Vagina (tissue), 2 donors: Measurements from ENCODE around the gene MCRS1. TPM values are rescaled to one million over a fixed set of nuclear protein-coding genes. Genes with fewer than 3 reads are reported as not detected.

Experiments used
- DNase-seq, 2 donors: peaks; one replicate each; pipeline ENCODE4 v3.0.0-alpha.2; 2017; ENCODE audit errors: extremely low spot score in 2 of 2
- H3K27ac ChIP-seq: fragments of 200-600 bp; sonication (generic); one replicate; pipeline ENCODE4 v1.5.1; 2019
- H3K27me3 ChIP-seq: fragments of 200-600 bp; sonication (generic); one replicate; pipeline ENCODE4 v1.5.1; 2019
- H3K36me3 ChIP-seq, 2 donors: fragments of 200-600 bp; sonication (generic); one replicate each; pipeline ENCODE4 v1.5.1; 2017 to 2019
- H3K4me1 ChIP-seq: fragments of 200-600 bp; sonication (generic); one replicate; pipeline ENCODE4 v1.5.1; 2019
- H3K4me3 ChIP-seq, 2 donors: fragments of 200-600 bp; sonication (generic); 1 replicate in 1 of 2; 2 replicates in 1 of 2; pipeline ENCODE4 v1.5.1; 2016 to 2019
- H3K9me3 ChIP-seq: fragments of 200-600 bp; sonication (generic); one replicate; pipeline ENCODE4 v1.5.1; 2019
- CTCF ChIP-seq, 3 experiments: fragments of 450-650 bp in 2 of 3; fragments of 200-600 bp in 1 of 3; sonication (generic) in 1 of 3; IDR thresholded peaks; one replicate each; pipeline ENCODE4 v1.5.1; 2017 to 2019; ENCODE audit warnings: antibody characterized with exemption in 3 of 3, mild to moderate bottlenecking in 2 of 3, moderate library complexity in 2 of 3
- POLR2A ChIP-seq, 2 donors: fragments of 450-650 bp; IDR thresholded peaks; one replicate each; pipeline ENCODE4 v1.6.1; 2017; ENCODE audit warnings: antibody characterized with exemption in 2 of 2, mild to moderate bottlenecking in 2 of 2, moderate library complexity in 2 of 2
- POLR2AphosphoS5 ChIP-seq, 2 donors: sonication (generic); formaldehyde crosslinking; IDR thresholded peaks; one replicate each; pipeline ENCODE4 v1.9.0; 2017; ENCODE audit warnings: antibody characterized with exemption in 2 of 2, mild to moderate bottlenecking in 2 of 2, low read depth in 1 of 2; ENCODE audit not compliant: insufficient read depth in 1 of 2
- intact Hi-C: fragments of 100-400 bp; cut with DNase I; formaldehyde crosslinking; loops from one replicate; pipeline ENCODE4 v1.15.1; 2023
- total RNA-seq: library from RNA; depleted of rRNA; stranded (reverse); fragments of >200 nt; gene quantifications from one replicate; pipeline ENCODE4 v1.2.3, GENCODE V29; 2016

The MCRS1 gene
- total RNA-seq, 1 donor from 2014 or later, result 40.8 TPM

GRCh38 chr12:49559011-49559675 lies 8.8 kb downstream of the MCRS1 start:
- TF ChIP-seq POLR2A (IDR thresholded peaks at IDR 0.05), result no peak
- no peak for TF ChIP-seq CTCF (IDR thresholded peaks at IDR 0.05)
- no peak for TF ChIP-seq POLR2AphosphoS5 (IDR thresholded peaks at IDR 0.05; ENCODE audit: insufficient read depth in 1 of 2, low read depth in 1 of 2)
- Histone ChIP-seq H3K27ac (no peak overlapping the region), H3K9me3 (no peaks in the 10 kb centered on the region), H3K36me3 (peaks cover 0 to 70% of the 10 kb centered on the region in 2 donors), H3K4me1 (no peaks in the 10 kb centered on the region), H3K27me3 (no peaks in the 10 kb centered on the region), H3K4me3 (no peak overlapping the region)
- no peak for DNase-seq
- intact Hi-C loops, result no loop called here

GRCh38 chr12:49558526-49558925 lies 9.4 kb downstream of the MCRS1 start:
- Histone ChIP-seq H3K27me3 (no peaks in the 10 kb centered on the region), H3K4me3 (no peak overlapping the region), H3K4me1 (no peaks in the 10 kb centered on the region), H3K9me3 (no peaks in the 10 kb centered on the region), H3K36me3 (peaks cover 0 to 64% of the 10 kb centered on the region in 2 donors), H3K27ac (no peak overlapping the region)
- no peak for DNase-seq
- TF ChIP-seq CTCF (IDR thresholded peaks at IDR 0.05) (no peak), POLR2AphosphoS5 (IDR thresholded peaks at IDR 0.05; ENCODE audit: insufficient read depth in 1 of 2, low read depth in 1 of 2) (no peak), POLR2A (IDR thresholded peaks at IDR 0.05) (no peak)
- intact Hi-C loops, result no loop called here

- H3K4me1 ChIP-seq, result no peaks in the 10 kb centered on the region
- no peak overlapping the region for H3K4me3 ChIP-seq
- peaks cover 0 to 57% of the 10 kb centered on the region in 2 donors for H3K36me3 ChIP-seq
- intact Hi-C loops, result no loop called here
- H3K9me3 ChIP-seq, result no peaks in the 10 kb centered on the region
- H3K27ac ChIP-seq, result no peak overlapping the region
- no peaks in the 10 kb centered on the region for H3K27me3 ChIP-seq
- TF ChIP-seq POLR2AphosphoS5 (IDR thresholded peaks at IDR 0.05; ENCODE audit: insufficient read depth in 1 of 2, low read depth in 1 of 2), result no peak
- TF ChIP-seq POLR2A (IDR thresholded peaks at IDR 0.05), result no peak
- TF ChIP-seq CTCF (IDR thresholded peaks at IDR 0.05), result no peak
- DNase-seq, result no peak
Measured at GRCh38 chr12:49557917-49558215, 10.1 kb downstream of the MCRS1 start.

- no peaks in the 10 kb centered on the region for H3K9me3 ChIP-seq
- no peak overlapping the region for H3K27ac ChIP-seq
- TF ChIP-seq POLR2AphosphoS5 (IDR thresholded peaks at IDR 0.05; ENCODE audit: insufficient read depth in 1 of 2, low read depth in 1 of 2) (no peak), CTCF (IDR thresholded peaks at IDR 0.05) (no peak), POLR2A (IDR thresholded peaks at IDR 0.05) (no peak)
- no peak overlapping the region for H3K4me3 ChIP-seq
- intact Hi-C loops, result no loop called here
- H3K36me3 ChIP-seq, result peaks cover 0 to 53% of the 10 kb centered on the region in 2 donors
- no peaks in the 10 kb centered on the region for H3K4me1 ChIP-seq
- H3K27me3 ChIP-seq, result no peaks in the 10 kb centered on the region
- no peak for DNase-seq
Measured at GRCh38 chr12:49557187-49557916, 10.6 kb downstream of the MCRS1 start.
